Esophagus muscularis mucosa (tissue), 4 donors: Measurements from ENCODE around the gene SPOCK1. TPM values are rescaled to one million over a fixed set of nuclear protein-coding genes. Genes with fewer than 3 reads are reported as not detected.

Experiments
- DNase-seq: peaks from one replicate; pipeline ENCODE4 v3.0.0-alpha.2; 2017; ENCODE audit errors: extremely low spot score
- H3K27ac ChIP-seq, 4 donors: fragments of 200-600 bp; sonication (generic); replicated peaks in 1 of 4; 1 replicate in 3 of 4; 2 replicates in 1 of 4; pipeline ENCODE4 v1.5.1; 2016 to 2019; ENCODE audit warnings: mild to moderate bottlenecking in 1 of 4
- H3K27me3 ChIP-seq, 4 donors: fragments of 200-600 bp; sonication (generic); one replicate each; pipeline versions ENCODE4 v1.5.1 to v1.6.0; 2016 to 2019
- H3K36me3 ChIP-seq, 4 donors: fragments of 200-600 bp; sonication (generic); one replicate each; pipeline ENCODE4 v1.5.1; 2016 to 2019
- H3K4me1 ChIP-seq, 4 donors: fragments of 200-600 bp; sonication (generic); one replicate each; pipeline ENCODE4 v1.5.1; 2016 to 2019
- H3K4me3 ChIP-seq, 4 donors: fragments of 200-600 bp; sonication (generic); 1 replicate in 2 of 4; 2 replicates in 2 of 4; pipeline ENCODE4 v1.5.1; 2016 to 2019; ENCODE audit warnings: mild to moderate bottlenecking in 4 of 4, moderate library complexity in 1 of 4
- H3K9me3 ChIP-seq, 4 donors: fragments of 200-600 bp; sonication (generic); 1 replicate in 3 of 4; 2 replicates in 1 of 4; pipeline ENCODE4 v1.5.1; 2016 to 2019
- CTCF ChIP-seq, 3 experiments: fragments of 200-600 bp in 2 of 3; fragments of 450-650 bp in 1 of 3; sonication (generic) in 2 of 3; IDR thresholded peaks; one replicate each; pipeline ENCODE4 v1.5.1; 2017 to 2019; ENCODE audit warnings: antibody characterized with exemption in 3 of 3, mild to moderate bottlenecking in 2 of 3, moderate library complexity in 1 of 3
- EP300 ChIP-seq: sonication (generic); formaldehyde crosslinking; IDR thresholded peaks from one replicate; pipeline ENCODE4 v1.6.1; 2017; ENCODE audit warnings: antibody characterized with exemption
- POLR2A ChIP-seq: fragments of 450-650 bp; IDR thresholded peaks from one replicate; pipeline ENCODE4 v1.6.1; 2017; ENCODE audit warnings: antibody characterized with exemption, moderate library complexity, mild to moderate bottlenecking, low read depth
- POLR2AphosphoS5 ChIP-seq, 2 donors: sonication (generic); formaldehyde crosslinking; IDR thresholded peaks; one replicate each; pipeline ENCODE4 v1.6.1; 2017; ENCODE audit warnings: antibody characterized with exemption in 2 of 2
- WGBS: methylation state at CpG from one replicate; pipeline ENCODE4 v1.1.5; 2018; 5-methylcytosine and 5-hydroxymethylcytosine counted together
- intact Hi-C: fragments of 100-400 bp; cut with DNase I; formaldehyde crosslinking; loops from one replicate; pipeline ENCODE4 v1.15.1; 2023
- total RNA-seq, 4 donors: library from RNA; depleted of rRNA; stranded (reverse); fragments of >200 nt; gene quantifications; one replicate each; pipeline versions ENCODE4 v1.1.0 to v1.2.1, GENCODE V29; 2016

Gene SPOCK1
- total RNA-seq, 4 donors from 2014 or later, result 39.0 to 52.4 (median 45.6) TPM

DNA sequence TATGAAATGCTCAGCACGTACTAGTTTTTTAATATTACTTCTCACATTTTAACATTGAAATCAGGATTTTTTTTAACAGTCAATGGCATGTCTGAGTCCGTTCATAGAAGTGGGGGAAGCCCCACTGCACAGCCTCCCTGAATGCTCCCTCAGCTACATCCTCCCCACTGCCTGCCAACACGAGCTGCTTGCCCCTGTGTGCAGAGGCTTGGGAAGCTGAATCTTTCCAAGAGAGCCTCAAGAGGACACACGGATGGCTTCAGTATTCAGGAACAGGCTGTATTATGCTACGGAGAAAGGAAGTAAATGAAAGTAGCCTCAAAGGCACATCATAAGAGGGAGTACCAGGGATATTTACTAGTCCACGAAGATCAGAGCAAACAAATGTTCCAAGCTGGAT, 248.7 kb downstream of the SPOCK1 start:
- DNase-seq, result no peak
- intact Hi-C loops, result no loop called here
- TF ChIP-seq CTCF (IDR thresholded peaks at IDR 0.05) (no peak), POLR2A (no peak), EP300 (no peak), POLR2AphosphoS5 (IDR thresholded peaks at IDR 0.05) (no peak)
- Histone ChIP-seq H3K36me3 (no peaks in the 10 kb centered on the region), H3K27ac (no peak overlapping the region), H3K4me3 (no peak overlapping the region), H3K9me3 (no peaks in the 10 kb centered on the region), H3K27me3 (no peaks in the 10 kb centered on the region), H3K4me1 (peaks cover 0 to 9% (median 0%) of the 10 kb centered on the region in 4 donors)
- 65% methylated on average over 6 of the region's 6 CpGs for WGBS

GRCh38 chr5:137248527-137248926, 250.6 kb downstream of the SPOCK1 start:
- Histone ChIP-seq H3K36me3 (no peaks in the 10 kb centered on the region), H3K27me3 (no peaks in the 10 kb centered on the region), H3K4me1 (no peaks in the 10 kb centered on the region), H3K9me3 (no peaks in the 10 kb centered on the region), H3K4me3 (no peak overlapping the region), H3K27ac (no peak overlapping the region)
- no peak for DNase-seq
- intact Hi-C loops, result no loop called here
- 98% methylated on average over 3 of the region's 3 CpGs for WGBS
- TF ChIP-seq EP300, result no peak

- DNase-seq, result no peak
- peaks cover 0 to 2% (median 0%) of the 10 kb centered on the region in 4 donors for H3K9me3 ChIP-seq
- intact Hi-C loops, result no loop called here
- H3K27me3 ChIP-seq, result no peaks in the 10 kb centered on the region
- H3K27ac ChIP-seq, result no peak overlapping the region
- no peak for TF ChIP-seq CTCF (IDR thresholded peaks at IDR 0.05)
- no peak for TF ChIP-seq POLR2A
- no peak for TF ChIP-seq EP300
- TF ChIP-seq POLR2AphosphoS5 (IDR thresholded peaks at IDR 0.05), result no peak
- no peaks in the 10 kb centered on the region for H3K4me1 ChIP-seq
- WGBS, result 83% methylated on average over 2 of the region's 2 CpGs
- H3K36me3 ChIP-seq, result no peaks in the 10 kb centered on the region
- H3K4me3 ChIP-seq, result no peak overlapping the region
Observed at GRCh38 chr5:137245438-137245837, 253.7 kb downstream of the SPOCK1 start.

- Histone ChIP-seq H3K27ac (no peak overlapping the region), H3K36me3 (no peaks in the 10 kb centered on the region), H3K27me3 (no peaks in the 10 kb centered on the region), H3K9me3 (peaks cover 0 to 8% (median 3%) of the 10 kb centered on the region in 4 donors), H3K4me1 (no peaks in the 10 kb centered on the region), H3K4me3 (no peak overlapping the region)
- intact Hi-C loops, result no loop called here
- WGBS, result 64% methylated on average over 2 of the region's 2 CpGs
- DNase-seq, result no peak
- TF ChIP-seq EP300, result no peak
- TF ChIP-seq POLR2AphosphoS5 (IDR thresholded peaks at IDR 0.05), result no peak
- no peak for TF ChIP-seq CTCF (IDR thresholded peaks at IDR 0.05)
- TF ChIP-seq POLR2A, result no peak
Observed at GRCh38 chr5:137240285-137240684, 258.8 kb downstream of the SPOCK1 start.

- H3K9me3 ChIP-seq, result peaks cover 0 to 8% (median 3%) of the 10 kb centered on the region in 4 donors
- intact Hi-C loops, result no loop called here
- 92% methylated on average over 5 of the region's 5 CpGs for WGBS
- no peak overlapping the region for H3K27ac ChIP-seq
- H3K4me3 ChIP-seq, result no peak overlapping the region
- no peak for DNase-seq
- no peaks in the 10 kb centered on the region for H3K4me1 ChIP-seq
- H3K36me3 ChIP-seq, result no peaks in the 10 kb centered on the region
- H3K27me3 ChIP-seq, result no peaks in the 10 kb centered on the region
- TF ChIP-seq CTCF (IDR thresholded peaks at IDR 0.05) (no peak), POLR2A (no peak), EP300 (no peak), POLR2AphosphoS5 (IDR thresholded peaks at IDR 0.05) (no peak)
Observed at GRCh38 chr5:137236849-137237507, 262.1 kb downstream of the SPOCK1 start.
